ENCODE measurements around the gene UBAC1. TPM values are rescaled to one million over a fixed set of nuclear protein-coding genes. Genes with fewer than 3 reads are reported as not detected.

The UBAC1 gene
- total RNA-seq, 4 donors from 2014 or later, result 218 to 263 (median 248) TPM

DNA sequence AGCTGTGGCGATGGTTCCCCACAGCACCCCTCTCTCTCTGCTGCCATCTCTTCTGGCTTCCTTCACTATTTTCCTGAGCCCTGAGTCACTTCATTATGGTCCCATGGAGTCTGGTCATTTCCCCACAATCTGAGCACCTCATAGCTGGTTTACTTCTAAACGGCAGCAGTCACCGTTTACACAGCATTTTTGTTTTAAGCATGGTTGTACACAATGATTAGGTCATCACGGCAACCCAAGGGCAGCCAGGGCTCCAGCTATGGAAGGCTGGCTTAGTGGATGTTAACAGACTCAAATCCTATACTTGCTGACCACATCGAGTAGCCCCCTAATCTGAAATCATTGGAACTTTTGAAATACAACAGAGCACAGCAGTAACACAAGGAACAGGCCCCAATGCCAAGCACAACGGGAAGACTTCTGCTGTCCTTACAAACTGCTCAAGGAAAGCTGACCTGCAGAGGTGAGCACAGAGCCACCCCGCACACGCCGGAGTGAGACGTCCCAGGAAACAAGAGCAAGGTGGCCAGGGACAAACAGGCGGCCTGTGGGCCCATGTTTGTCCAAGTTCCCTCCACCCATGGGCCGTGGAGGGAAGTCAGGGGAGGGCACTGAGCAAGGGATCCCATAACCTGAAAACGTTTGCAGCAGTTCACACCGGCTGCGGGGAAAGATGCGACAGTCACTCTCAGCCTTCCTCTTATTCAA, 76.7 kb downstream of the UBAC1 start:
- intact Hi-C loops (cut with DNase I; ENCODE audit: low total_unique reads) (no loop called here), in situ Hi-C loops (cut with MboI; ENCODE audit: low sequenced_read_pairs in 4 of 4) (no loop called here)
- no peaks in the 10 kb centered on the region for H3K9me3 ChIP-seq
- peaks cover 0 to 7% of the 10 kb centered on the region in 2 donors for H3K36me3 ChIP-seq
- DNase-seq, result no peak
- H3K27ac ChIP-seq, result no peak overlapping the region
- ATAC-seq, result no peak
- TF ChIP-seq POLR2A (IDR thresholded peaks at IDR 0.05), result no peak
- TF ChIP-seq, protein P1, sequence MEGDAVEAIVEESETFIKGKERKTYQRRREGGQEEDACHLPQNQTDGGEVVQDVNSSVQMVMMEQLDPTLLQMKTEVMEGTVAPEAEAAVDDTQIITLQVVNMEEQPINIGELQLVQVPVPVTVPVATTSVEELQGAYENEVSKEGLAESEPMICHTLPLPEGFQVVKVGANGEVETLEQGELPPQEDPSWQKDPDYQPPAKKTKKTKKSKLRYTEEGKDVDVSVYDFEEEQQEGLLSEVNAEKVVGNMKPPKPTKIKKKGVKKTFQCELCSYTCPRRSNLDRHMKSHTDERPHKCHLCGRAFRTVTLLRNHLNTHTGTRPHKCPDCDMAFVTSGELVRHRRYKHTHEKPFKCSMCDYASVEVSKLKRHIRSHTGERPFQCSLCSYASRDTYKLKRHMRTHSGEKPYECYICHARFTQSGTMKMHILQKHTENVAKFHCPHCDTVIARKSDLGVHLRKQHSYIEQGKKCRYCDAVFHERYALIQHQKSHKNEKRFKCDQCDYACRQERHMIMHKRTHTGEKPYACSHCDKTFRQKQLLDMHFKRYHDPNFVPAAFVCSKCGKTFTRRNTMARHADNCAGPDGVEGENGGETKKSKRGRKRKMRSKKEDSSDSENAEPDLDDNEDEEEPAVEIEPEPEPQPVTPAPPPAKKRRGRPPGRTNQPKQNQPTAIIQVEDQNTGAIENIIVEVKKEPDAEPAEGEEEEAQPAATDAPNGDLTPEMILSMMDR (IDR thresholded peaks at IDR 0.05 in 4 of 5, conservative IDR thresholded peaks at IDR 0.05 in 1 of 5), result no peak
- H3K4me3 ChIP-seq, result no peak overlapping the region
- no peaks in the 10 kb centered on the region for H3K27me3 ChIP-seq
- H3K4me1 ChIP-seq, result peaks cover 41 to 52% of the 10 kb centered on the region in 2 donors

DNA sequence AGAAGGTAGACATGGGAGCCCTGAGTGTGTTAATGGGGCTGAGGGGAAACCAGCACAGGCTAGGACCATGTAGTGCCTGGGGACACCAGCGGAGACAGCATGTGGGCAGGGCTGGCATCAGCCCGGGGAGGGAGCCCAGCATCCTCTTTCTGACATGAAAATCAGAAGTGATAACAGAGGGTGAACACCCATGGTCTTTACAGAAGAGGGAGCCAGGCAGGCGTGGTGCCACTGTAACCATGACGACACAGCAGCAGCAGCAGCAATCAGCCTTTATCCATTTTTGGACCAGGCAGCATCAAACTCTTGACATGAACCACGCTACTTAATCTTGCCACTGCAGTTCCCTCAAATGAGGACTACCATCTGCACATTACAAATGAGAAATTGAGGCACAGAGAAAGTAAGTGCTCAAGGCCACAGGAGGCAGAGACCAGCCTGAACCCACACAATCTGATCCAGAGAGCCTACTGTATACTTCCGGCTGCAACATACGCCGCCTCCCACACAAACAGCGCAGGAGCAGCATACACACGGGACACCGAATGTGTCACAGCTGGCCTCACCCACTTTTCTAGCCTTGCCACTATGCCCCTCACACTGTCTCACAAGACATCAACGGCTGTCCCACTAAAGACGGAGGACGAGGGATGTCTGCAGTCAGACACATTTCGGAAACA, 77.6 kb downstream of the UBAC1 start:
- Histone ChIP-seq H3K27ac (no peak overlapping the region), H3K27me3 (no peaks in the 10 kb centered on the region), H3K9me3 (no peaks in the 10 kb centered on the region), H3K36me3 (peaks cover 0 to 7% of the 10 kb centered on the region in 2 donors), H3K4me3 (no peak overlapping the region), H3K4me1 (peaks cover 37 to 52% of the 10 kb centered on the region in 2 donors)
- no peak for DNase-seq
- in situ Hi-C loops (cut with MboI; ENCODE audit: low sequenced_read_pairs in 4 of 4), result no loop called here
- TF ChIP-seq, protein P1 (IDR thresholded peaks at IDR 0.05 in 4 of 5, conservative IDR thresholded peaks at IDR 0.05 in 1 of 5), result no peak
- no peak for TF ChIP-seq POLR2A (IDR thresholded peaks at IDR 0.05)
- intact Hi-C loops (cut with DNase I; ENCODE audit: low total_unique reads), result no loop called here
- ATAC-seq, result no peak

Other genes with a start within 250 kb of the UBAC1 start
- gene CAMSAP1, start 53.8 kb downstream of the UBAC1 start, total RNA-seq, result 10 to 100 TPM; 54.8 to 94.9 (median 82.9) TPM
- gene NACC2, start 133.9 kb upstream of the UBAC1 start, total RNA-seq, result 10 to 100 TPM; 26.0 to 51.7 (median 43.5) TPM
- gene TMEM250, start 157.5 kb upstream of the UBAC1 start, total RNA-seq, result 10 to 100 TPM; 25.7 to 46.9 (median 41.5) TPM
- gene LHX3, start 243.8 kb upstream of the UBAC1 start, total RNA-seq, result not detected

Data from gastrocnemius medialis (tissue), 4 donors.